ENCODE data around the gene RPTOR. TPM values are rescaled to one million over a fixed set of nuclear protein-coding genes. Genes with fewer than 3 reads are reported as not detected.

The RPTOR gene
- total and polyA plus RNA-seq, 10 of the 15 experiments (the other 5 are each of a cell fraction or from before 2014, with no cell fraction given), result 0.18 to 32.1 (median 7.8) TPM

- no peaks in the 10 kb centered on the region for H3K9me3 ChIP-seq (replicated peaks; ENCODE audit: control insufficient read depth, insufficient read depth, low read length)
- DNase-seq (ENCODE audit: low read depth, low spot score) (no peak), FAIRE-seq (no peak), ATAC-seq (no peak)
- SMC1A ChIA-PET (ENCODE audit: uncharacterized antibody, unreplicated experiment), result no interaction called here
- POLR2A ChIA-PET, result no interaction called here
- H2AFZ ChIP-seq (ENCODE audit: control insufficient read depth, low read depth, low read length), result no peak overlapping the region
- no peaks in the 10 kb centered on the region for H3K36me3 ChIP-seq (ENCODE audit: control insufficient read depth in 2 of 2, insufficient read depth in 2 of 2, low read length in 1 of 2)
- WGBS (ENCODE audit: insufficient coverage, insufficient replicate concordance, low lambda C conversion rate, missing lambda C conversion rate), result no CpG with 5 or more reads among the region's 1 CpG
- no peaks in the 10 kb centered on the region for H3K79me2 ChIP-seq (ENCODE audit: control insufficient read depth, insufficient read depth, low read length)
- H3K27ac ChIP-seq (ENCODE audit: control insufficient read depth, insufficient read depth), result no peak overlapping the region
- no peak overlapping the region for H3K9ac ChIP-seq (ENCODE audit: control insufficient read depth, insufficient read depth, low read length)
- CTCF ChIA-PET, result no interaction called here
- BruUV-seq (replicated peaks), result no TSS peak
- no peaks in the 10 kb centered on the region for H3K4me1 ChIP-seq (ENCODE audit: control insufficient read depth, insufficient read depth, low read length)
- in situ Hi-C loops (cut with MboI) (no loop called here), intact Hi-C loops (cut with micrococcal nuclease; ENCODE audit: unreplicated experiment) (no loop called here)
- RAD21 ChIA-PET (ENCODE audit: unreplicated experiment), result no interaction called here
- H3K4me2 ChIP-seq (ENCODE audit: control insufficient read depth, insufficient read depth), result no peak overlapping the region
- peaks cover 0 to 6% of the 10 kb centered on the region in 2 experiments; a peak in 2 of 4 replicates for H3K27me3 ChIP-seq (replicated peaks in 1 of 2; ENCODE audit: control insufficient read depth in 2 of 2, insufficient read depth in 2 of 2, low read length in 1 of 2)
- TF ChIP-seq BRCA1 (IDR thresholded peaks at IDR 0.05; ENCODE audit: low read depth, low read length) (no peak), NFYB (IDR thresholded peaks at IDR 0.05; ENCODE audit: insufficient read depth, low read depth, low read length) (no peak), ESRRA (IDR thresholded peaks at IDR 0.05; ENCODE audit: low read length) (no peak), ATF7 (IDR thresholded peaks at IDR 0.05; ENCODE audit: low read depth) (no peak), JUNB (IDR thresholded peaks at IDR 0.05) (no peak), LARP7 (IDR thresholded peaks at IDR 0.05) (no peak), SMAD5 (IDR thresholded peaks at IDR 0.05; ENCODE audit: low read depth) (no peak), TAF1 (IDR thresholded peaks at IDR 0.05; ENCODE audit: borderline replicate concordance, low read depth, low read length) (no peak), FOS (IDR thresholded peaks at IDR 0.05; ENCODE audit: borderline replicate concordance, extremely low read depth, insufficient read length) (no peak), NFIC (IDR thresholded peaks at IDR 0.05; ENCODE audit: low read depth, low read length) (no peak), MEF2A (IDR thresholded peaks at IDR 0.05; ENCODE audit: insufficient read depth, low read depth, low read length) (no peak), REST (IDR thresholded peaks at IDR 0.05; ENCODE audit: low read depth, low read length) (no peak), E2F4 (IDR thresholded peaks at IDR 0.05; ENCODE audit: low read depth, low read length) (no peak), USF2 (IDR thresholded peaks at IDR 0.05; ENCODE audit: borderline replicate concordance, low read depth, low read length) (no peak)
- no peak overlapping the region for H3K4me3 ChIP-seq
- H4K20me1 ChIP-seq (ENCODE audit: control insufficient read depth, insufficient read depth), result no peaks in the 10 kb centered on the region
These were observed 26.2 kb upstream of the RPTOR start for GRCh38 chr17:80518392-80518791.
